GM12892 (cell line): Measurements from ENCODE around the gene PUS10.
"Not testable (repeated sequence)": the region's sequence is repeated elsewhere in the genome, so short reads cannot be mapped to it uniquely, and the experiment has no call there.

Experiments
- DNase-seq: peaks from one replicate; pipeline ENCODE4 v3.0.0; 2011; ENCODE audit not compliant: insufficient read length
- FAIRE-seq: peaks from 2 replicates; lab custom pipeline; 2011; peaks lifted over from hg19 to GRCh38; lab: Jason Lieb, UNC
- POLR2A ChIP-seq: IDR thresholded peaks from 2 replicates; pipeline ENCODE4 v1.6.1; 2011; ENCODE audit warnings: low read depth, low read length, control low read depth
- POLR2AphosphoS5 ChIP-seq: IDR thresholded peaks from 2 replicates; pipeline ENCODE4 v1.6.1; 2011; ENCODE audit warnings: low read depth, low read length, control low read depth
- TAF1 ChIP-seq: IDR thresholded peaks from 2 replicates; pipeline ENCODE4 v1.6.1; 2011; ENCODE audit warnings: low read depth, mild to moderate bottlenecking, control low read depth, low read length, borderline replicate concordance

Gene PUS10

DNA sequence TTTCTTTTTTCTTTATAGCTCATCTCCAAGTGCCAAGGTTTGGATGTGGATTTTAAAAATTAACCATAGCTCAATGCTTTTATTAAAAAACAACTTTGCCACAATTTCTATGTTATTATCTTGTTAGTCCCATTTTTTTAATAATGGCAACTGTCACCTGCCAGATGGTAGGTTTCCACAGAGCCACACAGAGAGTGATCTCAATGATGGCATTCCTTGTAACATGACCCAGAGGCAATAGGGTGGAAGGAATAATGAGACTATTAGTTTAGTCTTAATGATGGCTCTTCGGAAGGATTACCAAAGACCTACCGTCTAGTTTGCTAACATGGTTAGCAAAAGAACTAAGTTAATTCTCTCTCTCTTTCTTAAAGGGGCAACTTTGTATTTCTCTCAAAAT is 72.7 kb downstream of the PUS10 start:
- TF ChIP-seq POLR2AphosphoS5 (no peak), POLR2A (no peak), TAF1 (no peak)
- FAIRE-seq: peak; percentile 36

DNA sequence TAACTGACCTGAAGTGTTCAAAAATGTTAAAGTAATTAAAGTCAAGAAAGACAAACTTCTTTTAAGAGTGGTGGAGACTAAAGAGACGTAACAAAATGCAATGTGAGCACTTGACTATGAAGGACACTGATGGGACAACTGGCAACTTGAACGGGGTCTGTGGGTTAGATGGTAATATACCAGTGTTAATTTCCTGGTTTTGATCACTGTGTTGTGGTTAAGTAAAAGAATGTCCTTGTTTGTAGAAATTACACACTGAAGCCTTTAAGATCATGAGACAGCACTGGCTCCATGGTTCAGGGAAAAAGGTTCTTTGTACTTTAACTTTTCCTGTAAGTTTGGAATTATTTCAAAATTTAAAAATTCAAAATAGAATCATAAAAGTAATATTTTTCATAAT is 78.4 kb downstream of the PUS10 start:
- no peak for DNase-seq
- TF ChIP-seq POLR2A (no peak), POLR2AphosphoS5 (no peak), TAF1 (no peak)
- no peak for FAIRE-seq

More for the DNA sequence above, 72.7 kb downstream of the PUS10 start:
- DNase-seq: no peak

DNA sequence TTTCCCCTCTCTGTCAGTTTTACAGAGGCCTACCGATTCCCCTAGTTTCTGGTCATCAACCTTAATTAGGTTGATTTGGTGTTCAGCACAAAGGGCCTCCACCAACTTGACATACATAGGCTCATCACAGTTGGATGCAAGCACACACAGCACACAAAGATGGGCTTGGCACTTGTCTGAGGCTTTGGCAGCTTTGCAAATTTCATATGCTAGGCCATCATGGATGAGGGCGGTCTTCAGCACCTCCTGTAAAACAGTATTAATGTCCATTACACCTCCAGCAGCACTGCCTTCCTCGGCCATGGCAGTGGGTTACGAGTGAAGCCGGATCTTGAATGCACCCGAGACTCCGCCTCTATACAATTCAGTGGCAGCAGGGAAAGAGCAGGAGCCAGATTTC is 79.8 kb downstream of the PUS10 start:
- DNase-seq (no peak), FAIRE-seq (no peak)
- TF ChIP-seq POLR2A (no peak), POLR2AphosphoS5 (no peak), TAF1 (no peak)

DNA sequence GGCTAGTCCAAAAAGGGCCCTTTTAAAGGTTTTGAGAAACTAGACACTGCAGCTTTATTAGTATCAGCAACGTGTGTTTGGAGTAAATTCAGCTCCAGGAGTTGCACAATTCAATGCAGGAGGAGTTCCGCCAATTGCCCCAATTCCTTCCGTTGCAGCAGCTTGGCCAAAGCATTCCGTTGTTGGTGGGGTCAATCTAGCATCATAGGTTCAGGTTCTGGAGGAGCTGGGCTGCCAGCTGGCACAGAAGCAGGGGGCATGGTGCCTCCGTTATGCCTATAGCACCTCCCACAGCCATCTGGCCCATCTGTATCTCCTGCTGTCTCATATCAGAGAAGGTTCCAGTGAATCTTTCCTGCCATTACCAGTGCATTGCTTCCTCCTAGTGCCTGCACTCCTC is 81.3 kb downstream of the PUS10 start:
- no peak for DNase-seq
- no peak for TF ChIP-seq TAF1
- no peak; the same call in 1 of the 2 replicates for TF ChIP-seq POLR2A
- TF ChIP-seq POLR2AphosphoS5: peak; percentile 42
- no peak for FAIRE-seq

DNA sequence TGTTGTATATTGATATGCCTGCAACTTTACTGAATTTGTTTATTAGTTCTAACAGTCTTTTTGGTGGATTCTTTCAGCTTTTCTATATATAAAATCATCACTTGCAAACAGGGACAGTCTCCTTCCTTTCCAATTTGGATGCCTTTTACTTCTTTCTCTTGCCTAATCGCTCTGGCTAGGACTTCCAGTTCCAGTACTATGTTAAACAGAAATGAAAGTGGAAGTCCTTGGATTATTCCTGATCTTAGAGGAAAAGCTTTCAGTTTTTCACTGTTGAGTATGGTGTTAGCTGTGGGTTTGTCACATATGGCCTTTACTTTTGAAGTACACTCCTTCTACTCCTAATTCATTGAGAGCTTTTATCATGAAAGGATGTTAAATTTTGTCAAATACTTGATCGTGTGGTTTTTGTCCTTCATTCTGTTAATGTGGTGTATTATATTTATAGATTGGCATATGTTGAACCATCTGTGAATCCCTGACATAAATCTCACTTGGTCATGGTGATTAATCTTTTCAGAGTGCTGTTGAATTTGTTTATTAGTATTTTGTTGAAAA is 83.8 kb downstream of the PUS10 start:
- no peak for FAIRE-seq
- no peak for DNase-seq
- TF ChIP-seq TAF1 (no peak), POLR2A (no peak), POLR2AphosphoS5 (no peak)

DNA sequence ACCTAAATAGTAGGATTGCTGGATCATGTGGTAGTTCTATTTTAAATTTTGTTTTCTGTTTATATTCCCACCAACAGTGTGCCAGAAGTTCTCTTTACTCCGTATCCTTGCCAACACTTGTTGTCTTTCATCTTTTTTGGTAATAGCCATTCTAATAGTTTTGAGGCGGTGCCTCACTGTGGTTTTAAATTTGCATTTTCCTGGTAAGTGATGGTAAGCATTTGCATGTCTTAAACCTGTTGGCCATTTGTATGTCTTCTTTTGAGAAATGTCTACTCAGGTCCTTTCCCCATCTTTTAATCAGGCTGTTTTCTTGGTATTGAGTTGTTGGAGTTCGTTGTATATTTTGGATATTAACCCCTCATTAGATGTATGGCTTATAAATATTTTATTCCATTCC is 85.1 kb downstream of the PUS10 start:
- FAIRE-seq (peak; percentile 5), DNase-seq (no peak)
- TF ChIP-seq TAF1 (no peak), POLR2AphosphoS5 (no peak), POLR2A (no peak)

DNA sequence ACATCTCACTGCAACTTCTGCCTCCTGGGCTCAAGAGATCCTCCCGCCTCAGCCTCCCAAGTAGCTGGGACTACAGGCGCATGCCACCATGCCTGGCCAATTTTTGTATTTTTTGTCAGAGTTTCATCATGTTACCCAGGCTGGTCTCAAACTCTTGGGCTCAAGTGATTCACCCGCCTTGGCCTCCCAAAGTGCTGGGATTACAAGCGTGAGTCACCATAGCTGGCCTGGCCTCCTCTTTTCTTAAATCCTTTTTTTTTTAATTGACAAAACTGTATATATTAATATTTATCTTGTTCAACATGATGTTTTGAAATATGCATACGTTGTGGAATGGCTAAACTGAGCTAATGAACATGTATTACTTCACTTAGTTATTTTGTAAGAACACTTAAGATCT is 86.0 kb downstream of the PUS10 start:
- not testable (repeated sequence) for DNase-seq
- FAIRE-seq: peak; percentile 64

DNA sequence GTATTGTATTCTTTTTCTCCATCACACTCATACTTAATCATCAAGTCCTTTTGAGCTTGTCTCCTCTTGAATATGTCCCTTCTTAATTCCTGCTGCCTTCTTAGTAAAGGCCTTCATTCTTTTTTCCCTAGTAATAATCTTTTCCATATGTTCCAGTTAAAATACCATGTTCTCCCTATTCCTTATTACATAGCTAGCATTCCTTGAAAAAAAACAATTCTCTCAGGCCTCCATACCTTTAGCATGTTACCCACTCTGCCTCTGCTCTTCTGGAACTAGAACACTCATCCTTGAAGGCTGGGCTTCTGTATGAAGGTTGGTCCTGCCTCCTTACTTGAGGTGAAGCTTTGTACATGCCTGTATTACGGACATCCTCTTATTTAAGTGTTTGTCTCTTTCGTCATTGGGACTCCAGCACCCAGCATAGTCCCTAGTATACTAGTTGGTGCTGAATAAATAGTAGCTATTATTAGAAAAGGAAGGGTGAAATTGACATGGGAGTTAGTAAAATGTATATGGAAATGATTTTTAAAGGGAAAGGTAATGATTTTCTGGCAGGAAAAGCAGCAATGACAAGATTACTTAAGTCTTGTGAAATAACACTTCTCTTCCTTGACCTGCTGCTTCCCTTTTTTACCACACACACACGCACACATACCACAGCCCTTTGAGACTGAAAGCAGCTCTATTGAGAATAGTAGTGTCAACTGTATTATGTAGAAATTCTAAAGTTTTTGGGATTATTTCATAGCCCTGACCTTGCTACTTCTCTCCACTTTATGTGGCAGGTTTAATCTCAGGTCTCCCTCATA is 91.1 kb downstream of the PUS10 start:
- TF ChIP-seq TAF1 (no peak), POLR2AphosphoS5 (no peak; the same call in 1 of the 2 replicates), POLR2A (no peak)
- FAIRE-seq (no peak), DNase-seq (no peak)

DNA sequence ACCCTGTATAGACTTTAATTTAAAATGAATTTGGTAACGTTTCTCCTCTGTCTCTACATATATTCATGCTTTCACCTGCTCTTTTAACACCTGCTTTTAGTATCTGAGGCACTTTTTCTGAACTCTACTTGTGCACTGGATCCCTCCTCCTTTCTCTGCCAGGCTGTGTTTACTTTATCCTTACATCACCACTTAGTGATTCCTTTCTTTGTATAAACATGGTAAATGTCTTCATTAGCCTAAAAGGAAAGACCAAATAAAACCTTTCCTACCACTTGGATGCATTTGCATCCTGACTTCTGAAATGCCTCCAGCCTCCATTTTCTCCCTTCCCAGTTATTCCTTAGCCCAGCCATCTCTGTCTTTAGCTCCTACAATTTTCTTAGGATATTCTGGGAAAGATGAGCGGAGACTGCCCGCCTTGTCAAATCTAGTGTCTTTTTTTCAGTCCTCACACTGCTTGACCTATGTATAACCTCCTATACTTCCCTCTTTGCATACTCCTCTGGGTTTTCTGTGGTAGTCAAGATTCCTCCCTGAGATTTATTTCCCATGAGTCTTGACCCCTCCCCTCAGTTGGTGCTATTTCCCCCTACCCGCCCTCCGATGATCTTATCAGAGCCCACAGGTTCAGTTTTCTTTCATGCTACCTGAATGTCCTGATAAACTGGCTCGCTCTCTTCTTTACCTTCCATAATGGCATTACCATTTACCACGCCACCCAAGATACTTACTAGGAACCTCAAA is 91.9 kb downstream of the PUS10 start:
- no peak for DNase-seq
- FAIRE-seq: no peak
- TF ChIP-seq TAF1 (no peak), POLR2A (no peak), POLR2AphosphoS5 (0 out of 2 replicates have a peak, but pooled peaks have one; percentile 25)

DNA sequence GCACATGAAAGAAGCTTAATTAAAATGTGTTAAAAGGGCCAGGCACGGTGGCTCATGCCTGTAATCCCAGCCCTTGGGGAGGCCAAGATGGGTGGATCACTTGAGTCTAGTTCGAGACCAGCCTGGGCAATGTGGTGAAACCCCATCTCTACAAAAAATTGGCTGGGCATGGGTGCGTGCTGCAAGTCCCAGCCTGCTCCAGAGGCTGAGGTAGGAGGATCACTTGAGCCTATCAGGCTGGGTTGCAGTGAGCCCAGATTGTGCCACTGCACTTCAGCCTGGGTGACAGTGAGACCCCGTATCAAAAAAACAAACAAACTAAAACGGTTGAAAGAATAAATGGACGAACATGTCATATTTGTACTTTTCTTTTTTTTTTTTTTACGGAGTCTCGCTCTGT is 110.7 kb downstream of the PUS10 start:
- TF ChIP-seq POLR2AphosphoS5 (peak; percentile 61), TAF1 (no peak), POLR2A (no peak)
- no peak for DNase-seq
- no peak for FAIRE-seq

DNA sequence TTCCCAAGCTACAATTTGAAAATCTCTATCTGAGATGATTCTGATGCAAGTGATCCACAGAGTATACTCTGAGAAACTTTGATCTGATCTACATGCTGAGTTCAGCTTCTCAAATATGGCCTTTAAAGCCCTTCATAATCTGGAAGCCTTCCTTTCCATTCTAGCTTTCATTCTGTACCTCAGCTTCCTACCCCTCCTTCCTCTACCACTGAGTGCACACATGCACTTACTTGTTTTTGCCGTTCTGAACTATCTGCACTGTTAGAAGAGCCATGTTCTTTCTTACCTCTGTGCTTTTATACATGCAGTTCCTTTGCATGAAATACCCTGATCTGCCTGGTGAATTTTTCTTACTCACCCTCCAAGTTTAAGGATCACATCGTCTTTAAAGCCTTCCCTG is 111.7 kb downstream of the PUS10 start:
- DNase-seq: no peak
- TF ChIP-seq POLR2A (peak; percentile 41; the same call in 1 of the 2 replicates), TAF1 (no peak), POLR2AphosphoS5 (no peak; the same call in 1 of the 2 replicates)
- no peak for FAIRE-seq

DNA sequence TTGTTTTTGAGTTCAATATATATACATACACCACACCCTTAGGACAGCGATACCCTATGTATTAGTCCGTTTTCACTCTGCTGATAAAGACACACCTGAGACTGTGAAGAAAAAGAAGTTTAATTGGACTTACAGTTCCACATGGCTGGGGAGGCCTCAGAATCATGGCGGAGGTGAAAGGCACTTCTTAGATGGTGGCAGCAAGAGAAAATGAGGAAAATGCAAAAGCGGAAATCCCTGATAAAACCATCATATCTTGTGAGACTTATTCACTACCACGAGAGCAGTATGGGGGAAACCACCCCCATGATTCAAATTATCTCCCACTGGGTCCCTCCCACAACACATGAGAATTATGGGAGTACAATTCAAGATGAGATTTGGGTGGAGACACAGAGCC is 112.2 kb downstream of the PUS10 start:
- not testable (repeated sequence) for FAIRE-seq, DNase-seq

DNA sequence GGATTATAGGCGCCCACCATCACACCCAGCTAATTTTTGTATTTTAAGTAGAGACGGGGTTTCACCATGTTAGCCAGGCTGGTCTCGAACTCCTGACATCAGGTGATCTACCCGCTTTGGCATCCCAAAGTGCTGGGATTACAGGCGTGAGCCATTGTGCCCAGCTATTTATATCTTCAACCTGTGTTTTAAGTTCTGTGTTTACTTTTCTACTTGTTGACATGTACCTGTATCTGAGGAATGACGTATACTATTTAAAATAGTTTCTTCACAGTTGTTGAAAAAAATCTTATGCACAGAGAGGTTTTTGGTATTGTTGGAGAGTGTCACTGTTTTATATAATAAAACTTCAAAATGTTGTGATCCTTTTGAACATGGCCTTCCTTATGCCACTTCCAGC is 116.8 kb downstream of the PUS10 start:
- not testable (repeated sequence) for FAIRE-seq, DNase-seq
